Thoracic aorta (tissue), 2 donors: ENCODE measurements around the gene IL13RA2. TPM values are rescaled to one million over a fixed set of nuclear protein-coding genes. Genes with fewer than 3 reads are reported as not detected.
A peak's percentile ranks its signal among the peaks of the same experiment; 100 is the strongest.

Experiments used
- ATAC-seq: fragments of 150-250 bp; one replicate; pipeline ENCODE4 v1.8.0; 2017; ENCODE audit warnings: low read depth; ENCODE audit not compliant: insufficient number of reproducible peaks, low FRiP score
- DNase-seq: peaks from one replicate; pipeline ENCODE4 v3.0.0-alpha.2; 2020; ENCODE audit warnings: low spot score
- H3K27ac ChIP-seq, 2 donors: fragments of 200-600 bp; sonication (generic); 1 replicate in 1 of 2; 2 replicates in 1 of 2; pipeline ENCODE4 v1.5.1; 2016; ENCODE audit warnings: mild to moderate bottlenecking in 2 of 2, moderate library complexity in 2 of 2
- H3K27me3 ChIP-seq: fragments of 200-600 bp; sonication (generic); replicated peaks from 2 replicates; pipeline ENCODE4 v1.6.0; 2016; ENCODE audit warnings: mild to moderate bottlenecking; ENCODE audit not compliant: insufficient read depth
- H3K36me3 ChIP-seq: fragments of 200-600 bp; sonication (generic); one replicate; pipeline ENCODE4 v1.5.1; 2016
- H3K4me1 ChIP-seq, 2 donors: fragments of 200-600 bp; sonication (generic); 1 replicate in 1 of 2; 2 replicates in 1 of 2; pipeline versions ENCODE4 v1.5.1 to v1.6.0; 2016; ENCODE audit warnings: low read depth in 2 of 2, mild to moderate bottlenecking in 1 of 2; ENCODE audit not compliant: control insufficient read depth in 1 of 2
- H3K4me3 ChIP-seq: fragments of 200-600 bp; sonication (generic); 2 replicates; pipeline ENCODE4 v1.5.1; 2016; ENCODE audit warnings: mild to moderate bottlenecking
- H3K9me3 ChIP-seq: fragments of 200-600 bp; sonication (generic); 2 replicates; pipeline ENCODE4 v1.5.1; 2016
- total RNA-seq, 2 donors: library from RNA; depleted of rRNA; stranded (reverse); fragments of >200 nt; gene quantifications; one replicate each; pipeline versions ENCODE4 v1.1.0 to v1.2.3, GENCODE V29; 2016
- TF ChIP-seq, protein P1 (sequence below): fragments of 200-600 bp; sonication (generic); IDR thresholded peaks from one replicate; pipeline ENCODE4 v1.5.1; 2019; ENCODE audit warnings: antibody characterized with exemption

The IL13RA2 gene, protein sequence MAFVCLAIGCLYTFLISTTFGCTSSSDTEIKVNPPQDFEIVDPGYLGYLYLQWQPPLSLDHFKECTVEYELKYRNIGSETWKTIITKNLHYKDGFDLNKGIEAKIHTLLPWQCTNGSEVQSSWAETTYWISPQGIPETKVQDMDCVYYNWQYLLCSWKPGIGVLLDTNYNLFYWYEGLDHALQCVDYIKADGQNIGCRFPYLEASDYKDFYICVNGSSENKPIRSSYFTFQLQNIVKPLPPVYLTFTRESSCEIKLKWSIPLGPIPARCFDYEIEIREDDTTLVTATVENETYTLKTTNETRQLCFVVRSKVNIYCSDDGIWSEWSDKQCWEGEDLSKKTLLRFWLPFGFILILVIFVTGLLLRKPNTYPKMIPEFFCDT
- total RNA-seq = 10 to 100 TPM; 19.2 to 42.2 TPM

DNA sequence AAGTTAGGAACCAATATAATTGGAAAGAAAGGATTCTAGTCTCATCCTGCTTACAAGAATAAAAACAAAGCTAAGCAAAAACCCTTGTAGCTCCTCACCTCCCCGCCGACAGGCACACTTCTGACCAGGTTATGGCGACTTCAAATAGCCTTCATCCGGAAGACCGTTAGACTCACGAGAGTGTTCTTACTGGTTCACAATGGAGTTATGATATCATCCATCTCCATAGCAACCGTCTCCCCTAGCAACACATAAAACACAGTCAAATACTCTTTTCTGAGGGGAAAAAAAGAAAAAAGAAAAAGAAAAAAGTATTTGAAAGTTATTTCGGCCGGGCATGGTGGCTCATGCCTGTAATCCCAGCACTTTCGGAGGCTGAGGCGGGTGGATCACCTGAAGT lies at the start of gene IL13RA2:
Gene IL13RA2, minus strand, starts transcription at position 162 of the 400 bp plus-strand sequence. CDS start 347 bp downstream, outside the sequence.
- no peaks in the 10 kb centered on the region for H3K4me1 ChIP-seq
- TF ChIP-seq, protein P1, sequence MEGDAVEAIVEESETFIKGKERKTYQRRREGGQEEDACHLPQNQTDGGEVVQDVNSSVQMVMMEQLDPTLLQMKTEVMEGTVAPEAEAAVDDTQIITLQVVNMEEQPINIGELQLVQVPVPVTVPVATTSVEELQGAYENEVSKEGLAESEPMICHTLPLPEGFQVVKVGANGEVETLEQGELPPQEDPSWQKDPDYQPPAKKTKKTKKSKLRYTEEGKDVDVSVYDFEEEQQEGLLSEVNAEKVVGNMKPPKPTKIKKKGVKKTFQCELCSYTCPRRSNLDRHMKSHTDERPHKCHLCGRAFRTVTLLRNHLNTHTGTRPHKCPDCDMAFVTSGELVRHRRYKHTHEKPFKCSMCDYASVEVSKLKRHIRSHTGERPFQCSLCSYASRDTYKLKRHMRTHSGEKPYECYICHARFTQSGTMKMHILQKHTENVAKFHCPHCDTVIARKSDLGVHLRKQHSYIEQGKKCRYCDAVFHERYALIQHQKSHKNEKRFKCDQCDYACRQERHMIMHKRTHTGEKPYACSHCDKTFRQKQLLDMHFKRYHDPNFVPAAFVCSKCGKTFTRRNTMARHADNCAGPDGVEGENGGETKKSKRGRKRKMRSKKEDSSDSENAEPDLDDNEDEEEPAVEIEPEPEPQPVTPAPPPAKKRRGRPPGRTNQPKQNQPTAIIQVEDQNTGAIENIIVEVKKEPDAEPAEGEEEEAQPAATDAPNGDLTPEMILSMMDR = no peak
- DNase-seq = no peak
- no peaks in the 10 kb centered on the region for H3K27me3 ChIP-seq
- H3K4me3 ChIP-seq = peak within 1 kb of the TSS; percentile 50
- no peak for ATAC-seq
- no peak within 1 kb of the TSS for H3K27ac ChIP-seq
- no peaks in the 10 kb centered on the region for H3K9me3 ChIP-seq
- no peaks in the 10 kb centered on the region for H3K36me3 ChIP-seq

- Histone ChIP-seq H3K9me3 (no peaks in the 10 kb centered on the region), H3K4me1 (peaks cover 0 to 9% of the 10 kb centered on the region in 2 donors), H3K4me3 (no peak overlapping the region), H3K27me3 (no peaks in the 10 kb centered on the region), H3K27ac (no peak overlapping the region), H3K36me3 (no peaks in the 10 kb centered on the region)
- no peak for DNase-seq
- no peak for ATAC-seq
- TF ChIP-seq, protein P1 = no peak
Observed at GRCh38 chrX:115065304-115065703, 47.9 kb upstream of the IL13RA2 start.

- Histone ChIP-seq H3K27ac (no peak overlapping the region), H3K9me3 (no peaks in the 10 kb centered on the region), H3K4me1 (peaks cover 0 to 3% of the 10 kb centered on the region in 2 donors), H3K4me3 (no peak overlapping the region), H3K36me3 (no peaks in the 10 kb centered on the region), H3K27me3 (no peaks in the 10 kb centered on the region)
- no peak for ATAC-seq
- TF ChIP-seq, protein P1 = no peak
- DNase-seq = no peak
Observed at GRCh38 chrX:115060013-115060412, 42.6 kb upstream of the IL13RA2 start.

DNA sequence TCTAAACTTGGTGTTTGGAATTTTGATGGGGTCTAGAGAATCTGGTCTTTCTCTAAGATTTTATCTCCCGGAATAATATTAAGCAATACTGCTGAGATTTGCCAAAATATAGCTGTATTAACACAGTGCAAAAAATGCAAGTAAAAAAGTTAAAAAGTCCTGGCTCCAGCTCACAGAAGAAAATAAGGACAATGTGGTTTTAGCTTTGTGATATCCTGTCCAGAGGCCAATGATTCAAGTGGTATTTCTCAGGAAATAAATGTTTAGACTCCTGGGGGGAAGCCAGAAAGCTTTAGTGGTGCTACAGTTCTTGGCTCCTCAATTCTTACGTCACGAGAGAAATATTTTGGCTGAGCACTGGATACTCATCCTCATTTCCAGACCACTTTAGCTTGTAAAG lies 40.9 kb upstream of the IL13RA2 start:
- no peak for ATAC-seq
- H3K9me3 ChIP-seq = no peaks in the 10 kb centered on the region
- H3K36me3 ChIP-seq = no peaks in the 10 kb centered on the region
- H3K27ac ChIP-seq = peak overlapping the region in 1 of 2 donors; percentile 17
- H3K27me3 ChIP-seq = no peaks in the 10 kb centered on the region
- no peak overlapping the region for H3K4me3 ChIP-seq
- TF ChIP-seq, protein P1 = no peak
- DNase-seq = no peak
- peaks cover 0 to 3% of the 10 kb centered on the region in 2 donors for H3K4me1 ChIP-seq

DNA sequence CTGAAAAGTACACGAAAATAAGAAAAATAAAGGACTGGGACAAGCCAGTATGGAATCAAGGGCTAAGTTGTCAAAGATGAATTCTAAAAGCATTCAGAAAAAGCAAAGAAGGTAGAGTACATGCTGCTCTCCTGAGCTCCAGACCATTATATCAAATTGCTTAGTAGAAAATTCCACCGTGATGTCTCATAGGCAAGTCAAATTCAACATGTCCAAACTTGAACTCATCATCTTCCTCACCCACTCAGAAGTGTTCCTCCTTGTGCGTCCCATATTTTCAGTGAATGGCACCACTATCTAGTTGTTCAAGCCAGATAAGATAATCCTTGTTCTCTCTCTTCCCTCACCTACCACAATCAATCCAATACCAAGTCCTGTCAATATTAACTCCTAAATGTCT lies 37.5 kb upstream of the IL13RA2 start:
- TF ChIP-seq, protein P1 = no peak
- no peak for ATAC-seq
- no peak overlapping the region for H3K4me3 ChIP-seq

More for the DNA sequence above, 37.5 kb upstream of the IL13RA2 start:
- Histone ChIP-seq H3K27ac (no peak overlapping the region), H3K4me1 (peaks cover 0 to 3% of the 10 kb centered on the region in 2 donors), H3K27me3 (no peaks in the 10 kb centered on the region), H3K9me3 (no peaks in the 10 kb centered on the region), H3K36me3 (no peaks in the 10 kb centered on the region)
- no peak for DNase-seq
